Testis (tissue), 2 donors: ENCODE measurements around the gene TEX51.

Experiments
- CTCF ChIP-seq, 3 experiments: fragments of 450-650 bp in 2 of 3; fragments of 200-600 bp in 1 of 3; sonication (generic) in 1 of 3; IDR thresholded peaks; one replicate each; pipeline ENCODE4 v1.5.1; 2016 to 2019; ENCODE audit warnings: antibody characterized with exemption in 3 of 3, mild to moderate bottlenecking in 2 of 3, moderate library complexity in 1 of 3
- POLR2A ChIP-seq: fragments of 450-650 bp; IDR thresholded peaks from one replicate; pipeline ENCODE4 v1.6.1; 2017; ENCODE audit warnings: antibody characterized with exemption, mild to moderate bottlenecking, moderate library complexity

- TF ChIP-seq CTCF (IDR thresholded peaks at IDR 0.05) (no peak), POLR2A (no peak)
These were observed 13.5 kb downstream of the TEX51 start for GRCh38 chr2:126912201-126912600.
